AG10803 (cell line): ENCODE results near the gene PTCD1.
"Not testable (repeated sequence)": the region's sequence is repeated elsewhere in the genome, so short reads cannot be mapped to it uniquely, and the experiment has no call there.

Source experiments
- DNase-seq: peaks from one replicate; pipeline ENCODE4 v3.0.0; 2010; ENCODE audit warnings: low read depth
- H3K4me3 ChIP-seq: 2 replicates; pipeline ENCODE4 v1.5.1; 2011; ENCODE audit warnings: mild to moderate bottlenecking, low read length, control low read depth
- CTCF ChIP-seq: conservative IDR thresholded peaks from 2 replicates; pipeline ENCODE4 v1.5.1; 2011; ENCODE audit warnings: mild to moderate bottlenecking, low read length, control low read depth, inconsistent platforms

Gene PTCD1

GRCh38 chr7:99419323-99420021 lies 19.1 kb downstream of the PTCD1 start:
- H3K4me3 ChIP-seq = no peak overlapping the region
- no peak for DNase-seq
- no peak for TF ChIP-seq CTCF

- no peak for DNase-seq
- no peak for TF ChIP-seq CTCF
- H3K4me3 ChIP-seq = no peak overlapping the region
Observed at GRCh38 chr7:99418260-99418659, 20.3 kb downstream of the PTCD1 start.

GRCh38 chr7:99415513-99416127 lies 23.0 kb downstream of the PTCD1 start:
- peak; percentile 75 for DNase-seq
- not testable (repeated sequence) for H3K4me3 ChIP-seq
- TF ChIP-seq CTCF = peak; percentile 65

- no peak overlapping the region; the same call in 1 of the 2 replicates for H3K4me3 ChIP-seq
- no peak for TF ChIP-seq CTCF
- no peak for DNase-seq
Observed at GRCh38 chr7:99410635-99411034, 28.0 kb downstream of the PTCD1 start.

- peak overlapping the region; percentile 100 for H3K4me3 ChIP-seq
- DNase-seq = no peak
- no peak for TF ChIP-seq CTCF
Observed at GRCh38 chr7:99409806-99410205, 28.8 kb downstream of the PTCD1 start.

GRCh38 chr7:99409192-99409572 lies 29.4 kb downstream of the PTCD1 start:
- H3K4me3 ChIP-seq = peak overlapping the region; percentile 100
- DNase-seq = no peak
- TF ChIP-seq CTCF = no peak

- peak within 1 kb of the TSS; percentile 100 for H3K4me3 ChIP-seq
- TF ChIP-seq CTCF = no peak
- peak; percentile 95 for DNase-seq
Observed at GRCh38 chr7:99408379-99409191, 30.0 kb downstream of the PTCD1 start, which contains the start of the genes BUD31 and PDAP1. TSS of gene BUD31 (plus strand) at chr7:99408969. CDS start at chr7:99411093, 2,124 bp downstream. TSS of gene PDAP1 (minus strand) at chr7:99408597. CDS start at chr7:99408548, 49 bp downstream.
